Measurements from ENCODE around the gene IL22. TPM values are rescaled to one million over a fixed set of nuclear protein-coding genes. Genes with fewer than 3 reads are reported as not detected.
A peak's percentile ranks its signal among the peaks of the same experiment; 100 is the strongest.

Gene IL22
- total and polyA plus RNA-seq, 9 of the 15 experiments (the other 6 are each of a cell fraction or from before 2014, with no cell fraction given), result not detected

DNA sequence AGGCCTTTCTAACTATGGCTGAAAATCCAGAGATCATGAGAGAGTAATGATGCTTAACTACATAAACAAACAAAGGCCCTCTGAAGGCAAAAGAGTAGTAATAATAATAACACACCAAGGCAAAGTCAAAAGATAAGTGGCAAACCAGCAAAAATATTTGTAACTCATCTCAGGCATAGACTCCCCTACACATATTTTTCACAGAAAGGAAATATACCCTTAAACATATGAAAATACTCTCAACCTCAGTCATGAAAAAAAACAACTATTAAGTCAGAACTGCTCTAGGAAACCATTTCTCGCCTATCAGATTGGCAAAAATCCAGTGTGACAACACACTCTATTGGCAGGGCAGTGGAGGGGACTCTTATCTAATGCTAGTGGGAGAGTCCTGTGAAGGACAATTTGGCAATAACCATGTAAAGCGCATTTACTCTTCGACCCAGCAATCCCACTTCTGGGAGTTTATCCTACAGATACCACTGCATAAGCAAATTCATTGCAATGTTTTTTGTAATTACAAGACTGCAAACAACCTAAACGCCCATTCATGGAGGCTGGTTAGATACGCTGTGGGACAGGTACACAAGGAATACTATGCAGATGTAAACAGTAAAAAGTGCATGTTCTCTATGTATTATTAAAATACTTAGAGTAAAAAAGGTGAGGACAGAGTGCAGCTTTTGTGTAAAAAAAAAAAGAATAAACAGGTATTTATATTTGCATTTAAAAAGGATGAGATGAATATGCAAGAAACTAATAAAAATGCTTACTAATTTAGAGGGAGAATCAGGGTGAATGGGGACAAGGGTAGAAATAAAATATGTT, 26.0 kb upstream of the IL22 start:
- H3K27ac ChIP-seq (ENCODE audit: extremely low read depth, low read depth, low read length), result no peak overlapping the region
- H2AFZ ChIP-seq (ENCODE audit: low read depth, low read length), result no peak overlapping the region
- no peak for FAIRE-seq
- H3K9me1 ChIP-seq (ENCODE audit: control insufficient read depth, insufficient read depth, low read length), result no peaks in the 10 kb centered on the region
- H3K4me2 ChIP-seq (ENCODE audit: insufficient read depth, low read length), result no peak overlapping the region
- H3K79me2 ChIP-seq (ENCODE audit: control insufficient read depth, insufficient read depth, low read length), result no peaks in the 10 kb centered on the region
- H4K20me1 ChIP-seq (replicated peaks; ENCODE audit: control insufficient read depth, insufficient read depth, low read length), result no peaks in the 10 kb centered on the region
- no peaks in the 10 kb centered on the region for H3K36me3 ChIP-seq (ENCODE audit: control insufficient read depth, insufficient read depth, low read length)
- peak; percentile 84 for ATAC-seq
- peak in 2 of 4 experiments; percentile 32 to 66 for DNase-seq (ENCODE audit: extremely low read depth in 1 of 4, low spot score in 3 of 4)
- ChIA-PET CTCF (ENCODE audit: low intra/inter-chr PET ratio) (interaction anchor here (0.6 kb wide), 1 partner anchor 37 kb away, joined by 3 read pairs; no protein-coding TSS in a partner anchor), POLR2A (no interaction called here)
- WGBS (ENCODE audit: insufficient coverage, low coverage, missing lambda C conversion rate), result 6% methylated on average over 5 of the region's 5 CpGs
- H3K9me3 ChIP-seq (replicated peaks; ENCODE audit: control insufficient read depth, insufficient read depth, low read depth, low read length), result no peaks in the 10 kb centered on the region
- in situ Hi-C loops (cut with MboI), result no loop called here
- H3K4me3 ChIP-seq, result no peak overlapping the region
- no peak overlapping the region for H3K9ac ChIP-seq (ENCODE audit: insufficient read depth in 1 of 2, low read depth in 2 of 2, low read length in 2 of 2)
- no TSS peak for BruUV-seq (replicated peaks)
- peaks cover 0 to 6% of the 10 kb centered on the region in 2 experiments; a peak in 2 of 5 replicates for H3K4me1 ChIP-seq (replicated peaks in 1 of 2; ENCODE audit: control insufficient read depth in 2 of 2, insufficient read depth in 2 of 2, low read length in 2 of 2)
- intact Hi-C loops (cut with micrococcal nuclease), result no loop called here
- H3K27me3 ChIP-seq (ENCODE audit: control insufficient read depth in 2 of 2, insufficient read depth in 2 of 2, low read length in 2 of 2), result peaks cover 20 to 35% of the 10 kb centered on the region in 2 experiments
- TF ChIP-seq MTA1 (IDR thresholded peaks at IDR 0.05; ENCODE audit: borderline replicate concordance), result no peak
- TF ChIP-seq TARDBP (IDR thresholded peaks at IDR 0.05), result no peak
- TF ChIP-seq, protein P1, sequence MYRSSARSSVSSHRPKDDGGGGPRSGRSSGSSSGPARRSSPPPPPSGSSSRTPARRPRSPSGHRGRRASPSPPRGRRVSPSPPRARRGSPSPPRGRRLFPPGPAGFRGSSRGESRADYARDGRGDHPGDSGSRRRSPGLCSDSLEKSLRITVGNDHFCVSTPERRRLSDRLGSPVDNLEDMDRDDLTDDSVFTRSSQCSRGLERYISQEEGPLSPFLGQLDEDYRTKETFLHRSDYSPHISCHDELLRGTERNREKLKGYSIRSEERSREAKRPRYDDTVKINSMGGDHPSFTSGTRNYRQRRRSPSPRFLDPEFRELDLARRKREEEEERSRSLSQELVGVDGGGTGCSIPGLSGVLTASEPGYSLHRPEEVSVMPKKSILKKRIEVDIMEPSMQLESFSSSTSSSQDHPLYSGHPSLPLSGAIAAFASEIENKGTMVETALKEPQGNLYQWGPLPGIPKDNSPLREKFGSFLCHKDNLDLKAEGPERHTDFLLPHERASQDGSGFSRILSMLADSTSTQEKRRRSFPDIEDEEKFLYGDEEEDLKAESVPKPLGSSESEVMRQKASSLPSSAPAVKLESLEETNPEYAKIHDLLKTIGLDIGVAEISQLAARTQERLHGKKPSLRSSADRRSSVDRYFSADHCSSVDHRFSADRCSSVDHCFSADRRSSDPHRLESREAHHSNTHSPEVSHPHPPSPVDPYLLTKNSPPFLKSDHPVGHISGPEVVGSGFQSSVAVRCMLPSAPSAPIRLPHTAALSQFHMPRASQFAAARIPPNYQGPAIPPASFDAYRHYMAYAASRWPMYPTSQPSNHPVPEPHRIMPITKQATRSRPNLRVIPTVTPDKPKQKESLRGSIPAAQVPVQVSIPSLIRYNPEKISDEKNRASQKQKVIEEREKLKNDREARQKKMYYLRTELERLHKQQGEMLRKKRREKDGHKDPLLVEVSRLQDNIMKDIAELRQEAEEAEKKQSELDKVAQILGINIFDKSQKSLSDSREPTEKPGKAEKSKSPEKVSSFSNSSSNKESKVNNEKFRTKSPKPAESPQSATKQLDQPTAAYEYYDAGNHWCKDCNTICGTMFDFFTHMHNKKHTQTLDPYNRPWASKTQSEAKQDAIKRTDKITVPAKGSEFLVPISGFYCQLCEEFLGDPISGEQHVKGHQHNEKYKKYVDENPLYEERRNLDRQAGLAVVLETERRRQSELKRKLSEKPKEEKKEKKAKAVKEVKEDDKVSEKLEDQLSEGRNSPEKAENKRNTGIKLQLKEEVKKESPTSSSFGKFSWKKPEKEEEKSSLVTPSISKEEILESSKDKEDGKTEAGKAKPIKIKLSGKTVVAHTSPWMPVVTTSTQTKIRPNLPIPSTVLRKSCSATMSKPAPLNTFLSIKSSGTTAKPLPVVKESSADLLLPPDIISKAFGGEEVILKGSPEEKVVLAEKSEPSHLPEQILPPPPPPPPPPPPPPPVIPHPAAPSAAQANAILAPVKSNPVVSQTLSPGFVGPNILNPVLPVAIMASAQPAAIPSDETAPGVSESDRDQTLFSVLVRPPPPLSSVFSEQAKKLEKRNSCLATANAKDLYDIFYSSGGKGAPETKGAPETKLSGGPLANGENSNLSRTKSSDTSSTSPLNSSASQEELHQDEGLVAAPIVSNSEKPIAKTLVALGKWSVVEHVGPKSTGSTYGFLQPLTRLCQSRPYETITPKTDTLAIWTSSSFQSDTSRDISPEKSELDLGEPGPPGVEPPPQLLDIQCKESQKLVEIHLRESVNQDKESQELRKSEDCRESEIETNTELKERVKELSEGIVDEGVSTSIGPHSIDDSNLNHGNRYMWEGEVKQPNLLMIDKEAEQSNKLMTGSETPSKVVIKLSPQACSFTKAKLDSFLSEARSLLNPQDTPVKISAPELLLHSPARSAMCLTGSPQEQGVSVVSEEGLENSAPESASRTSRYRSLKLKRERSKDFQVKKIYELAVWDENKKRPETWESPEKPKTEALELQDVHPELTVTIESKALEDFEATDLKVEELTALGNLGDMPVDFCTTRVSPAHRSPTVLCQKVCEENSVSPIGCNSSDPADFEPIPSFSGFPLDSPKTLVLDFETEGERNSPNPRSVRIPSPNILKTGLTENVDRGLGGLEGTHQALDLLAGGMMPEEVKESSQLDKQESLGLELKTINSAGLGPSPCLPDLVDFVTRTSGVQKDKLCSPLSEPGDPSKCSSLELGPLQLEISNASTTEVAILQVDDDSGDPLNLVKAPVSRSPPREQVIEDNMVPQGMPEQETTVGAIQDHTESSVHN (IDR thresholded peaks at IDR 0.05; ENCODE audit: borderline replicate concordance in 1 of 2, low read depth in 1 of 2), result no peak
- TF ChIP-seq KLF13 (tag; IDR thresholded peaks at IDR 0.05; ENCODE audit: borderline replicate concordance, low read depth), result no peak
- no peak for TF ChIP-seq ZNF586 (CRISPR knock-in tag; conservative IDR thresholded peaks at IDR 0.05)
- no peak for TF ChIP-seq ADNP (tag; IDR thresholded peaks at IDR 0.05)
- no peak for TF ChIP-seq ATF1 (CRISPR knock-in tag; IDR thresholded peaks at IDR 0.05)
- peak; percentile 48; the same call in 1 of the 2 replicates for TF ChIP-seq ATF1 (tag; IDR thresholded peaks at IDR 0.05)
- no peak for TF ChIP-seq MIER1 (IDR thresholded peaks at IDR 0.05; ENCODE audit: low read depth)
- peak; percentile 41; the same call in 1 of the 2 replicates for TF ChIP-seq GATA2 (CRISPR knock-in tag; IDR thresholded peaks at IDR 0.05)
- no peak for TF ChIP-seq EP400 (IDR thresholded peaks at IDR 0.05)
- no peak for TF ChIP-seq ARID2 (IDR thresholded peaks at IDR 0.05)
- TF ChIP-seq EWSR1 (IDR thresholded peaks at IDR 0.05; ENCODE audit: borderline replicate concordance, low read depth, partially characterized antibody), result no peak
